Mesenchymal stem cell (in vitro differentiated cells and primary cell): Measurements from ENCODE around the gene KLHL29.
"Not testable (repeated sequence)": the region's sequence is repeated elsewhere in the genome, so short reads cannot be mapped to it uniquely, and the experiment has no call there.

Experiments used
- DNase-seq: peaks from one replicate; pipeline ENCODE4 v3.0.0-alpha.2; 2013
- H2AFZ ChIP-seq: one replicate; pipeline ENCODE4 v1.6.1; 2013; ENCODE audit warnings: low read depth, mild to moderate bottlenecking, control low read depth, inconsistent platforms, low read length, moderate library complexity
- H2AK5ac ChIP-seq: 2 replicates; pipeline ENCODE4 v1.6.1; 2013; ENCODE audit warnings: low read length, moderate library complexity, mild to moderate bottlenecking, inconsistent platforms; ENCODE audit not compliant: severe bottlenecking
- H2BK120ac ChIP-seq: one replicate; pipeline ENCODE4 v1.6.1; 2013; ENCODE audit warnings: low read depth, mild to moderate bottlenecking, inconsistent platforms, low read length, moderate library complexity
- H2BK12ac ChIP-seq, 2 experiments: one replicate each; pipeline ENCODE4 v1.6.1; 2013; ENCODE audit warnings: inconsistent platforms in 2 of 2, low read length in 2 of 2, mild to moderate bottlenecking in 2 of 2, moderate library complexity in 2 of 2, control low read depth in 1 of 2
- H2BK15ac ChIP-seq: one replicate; pipeline ENCODE4 v1.6.1; 2013; ENCODE audit warnings: mild to moderate bottlenecking, low read depth, inconsistent platforms; ENCODE audit not compliant: poor library complexity, severe bottlenecking
- H2BK5ac ChIP-seq: 2 replicates; pipeline ENCODE4 v1.6.1; 2013; ENCODE audit warnings: low read depth, mild to moderate bottlenecking, low read length, control low read depth, inconsistent platforms; ENCODE audit not compliant: poor library complexity, severe bottlenecking
- H3K14ac ChIP-seq, 2 experiments: one replicate each; pipeline ENCODE4 v1.6.1; 2013; ENCODE audit warnings: inconsistent platforms in 2 of 2, low read length in 2 of 2, control low read depth in 1 of 2, mild to moderate bottlenecking in 1 of 2, moderate library complexity in 1 of 2
- H3K18ac ChIP-seq, 2 experiments: one replicate each; pipeline ENCODE4 v1.6.1; 2013; ENCODE audit warnings: inconsistent platforms in 2 of 2, low read length in 2 of 2, control low read depth in 1 of 2, low read depth in 1 of 2, mild to moderate bottlenecking in 1 of 2
- H3K23ac ChIP-seq, 2 experiments: one replicate each; pipeline ENCODE4 v1.6.1; 2013; ENCODE audit warnings: inconsistent platforms in 2 of 2, low read length in 2 of 2, mild to moderate bottlenecking in 2 of 2, moderate library complexity in 2 of 2, control low read depth in 1 of 2
- H3K27ac ChIP-seq: 2 replicates; pipeline ENCODE4 v1.5.1; 2013; ENCODE audit warnings: mild to moderate bottlenecking, moderate library complexity, low read length, control low read depth, inconsistent platforms; ENCODE audit not compliant: poor library complexity, severe bottlenecking
- H3K27me3 ChIP-seq, 2 experiments: 2 replicates each; pipeline versions ENCODE4 v1.6.1 to v1.7.0; 2013; ENCODE audit warnings: low read length in 2 of 2, mild to moderate bottlenecking in 2 of 2, moderate library complexity in 2 of 2, control low read depth in 1 of 2, inconsistent platforms in 1 of 2; ENCODE audit not compliant: control insufficient read depth in 1 of 2, insufficient read depth in 1 of 2
- H3K36me3 ChIP-seq, 2 experiments: 2 replicates each; pipeline versions ENCODE4 v1.6.1 to v1.7.0; 2013; ENCODE audit warnings: low read length in 2 of 2, control low read depth in 1 of 2, inconsistent platforms in 1 of 2, low read depth in 1 of 2, mild to moderate bottlenecking in 1 of 2; ENCODE audit not compliant: insufficient read depth in 2 of 2, control insufficient read depth in 1 of 2
- H3K4ac ChIP-seq, 2 experiments: one replicate each; pipeline ENCODE4 v1.6.1; 2013; ENCODE audit warnings: inconsistent platforms in 2 of 2, low read length in 2 of 2, mild to moderate bottlenecking in 2 of 2, moderate library complexity in 2 of 2, control low read depth in 1 of 2, low read depth in 1 of 2
- H3K4me1 ChIP-seq: 2 replicates; pipeline ENCODE4 v1.6.1; 2013; ENCODE audit warnings: low read depth, low read length, control low read depth; ENCODE audit not compliant: control insufficient read depth, insufficient read depth
- H3K4me2 ChIP-seq: 2 replicates; pipeline ENCODE4 v1.6.1; 2013; ENCODE audit warnings: low read length, mild to moderate bottlenecking, inconsistent platforms; ENCODE audit not compliant: poor library complexity, severe bottlenecking
- H3K4me3 ChIP-seq, 2 experiments: 2 replicates each; pipeline versions ENCODE4 v1.5.1 to v1.7.0; 2013; ENCODE audit warnings: low read length in 2 of 2, mild to moderate bottlenecking in 2 of 2, control low read depth in 1 of 2, low read depth in 1 of 2; ENCODE audit not compliant: insufficient read depth in 1 of 2
- H3K79me1 ChIP-seq: replicated peaks from 2 replicates; pipeline ENCODE4 v1.6.1; 2013; ENCODE audit warnings: mild to moderate bottlenecking, control low read depth, low read length, inconsistent platforms; ENCODE audit not compliant: poor library complexity, severe bottlenecking
- H3K9ac ChIP-seq: 2 replicates; pipeline ENCODE4 v1.7.0; 2013; ENCODE audit warnings: mild to moderate bottlenecking, low read length, moderate library complexity
- H3K9me3 ChIP-seq: 2 replicates; pipeline ENCODE4 v1.7.0; 2013; ENCODE audit warnings: mild to moderate bottlenecking, low read length; ENCODE audit not compliant: control insufficient read depth
- H4K8ac ChIP-seq: one replicate; pipeline ENCODE4 v1.6.1; 2013; ENCODE audit warnings: inconsistent platforms, mild to moderate bottlenecking, low read length, moderate library complexity
- H4K91ac ChIP-seq: one replicate; pipeline ENCODE4 v1.6.1; 2013; ENCODE audit warnings: mild to moderate bottlenecking, low read length, inconsistent platforms
- WGBS: methylation state at CpG from one replicate; pipeline ENCODE4 v1.1.7; 2013; ENCODE audit warnings: mixed read lengths; 5-methylcytosine and 5-hydroxymethylcytosine counted together

KLHL29 gene

GRCh38 chr2:23391237-23391736, 6.3 kb downstream of the KLHL29 start:
- not testable (repeated sequence) for H2BK5ac ChIP-seq, H3K18ac ChIP-seq, H3K9ac ChIP-seq, H2BK120ac ChIP-seq, H2BK15ac ChIP-seq, H3K27ac ChIP-seq, H3K4me2 ChIP-seq, H3K36me3 ChIP-seq, H4K91ac ChIP-seq, H2AFZ ChIP-seq, H3K14ac ChIP-seq, H3K4ac ChIP-seq, H2AK5ac ChIP-seq, H3K27me3 ChIP-seq, H3K9me3 ChIP-seq, H3K23ac ChIP-seq, H4K8ac ChIP-seq, H3K4me1 ChIP-seq, H3K4me3 ChIP-seq, DNase-seq, H2BK12ac ChIP-seq
- H3K79me1 ChIP-seq: peaks cover 23% of the 10 kb centered on the region
- 97% methylated on average over 8 of the region's 10 CpGs for whole genome bisulfite sequencing

- no peak overlapping the region for H2BK120ac ChIP-seq
- no peaks in the 10 kb centered on the region for H3K27me3 ChIP-seq
- H3K14ac ChIP-seq: no peak overlapping the region
- H3K4ac ChIP-seq: no peak overlapping the region
- H2AK5ac ChIP-seq: no peak overlapping the region
- H3K9me3 ChIP-seq: no peaks in the 10 kb centered on the region
- H2BK5ac ChIP-seq: no peak overlapping the region
- no peak for DNase-seq
- no peaks in the 10 kb centered on the region for H3K36me3 ChIP-seq
- no peak overlapping the region for H2BK15ac ChIP-seq
- no peak overlapping the region for H3K18ac ChIP-seq
- peaks cover 29% of the 10 kb centered on the region for H3K79me1 ChIP-seq
- H4K8ac ChIP-seq: no peak overlapping the region
- 85% methylated on average over 5 of the region's 8 CpGs for WGBS
- no peak overlapping the region for H2AFZ ChIP-seq
- H3K4me2 ChIP-seq: no peak overlapping the region
- H4K91ac ChIP-seq: no peak overlapping the region
- no peak overlapping the region for H3K27ac ChIP-seq
- no peaks in the 10 kb centered on the region for H3K4me1 ChIP-seq
- no peak overlapping the region for H3K23ac ChIP-seq
- no peak overlapping the region for H3K9ac ChIP-seq
- no peak overlapping the region for H3K4me3 ChIP-seq
- no peak overlapping the region for H2BK12ac ChIP-seq
These were observed 8.7 kb downstream of the KLHL29 start for GRCh38 chr2:23393722-23394121.

- Histone ChIP-seq H2BK120ac (no peak overlapping the region), H3K27ac (no peak overlapping the region), H3K4me3 (no peak overlapping the region), H4K91ac (no peak overlapping the region), H2BK5ac (no peak overlapping the region), H3K4me2 (no peak overlapping the region), H3K4ac (no peak overlapping the region), H2AK5ac (no peak overlapping the region), H3K9me3 (no peaks in the 10 kb centered on the region), H3K23ac (no peak overlapping the region), H2AFZ (no peak overlapping the region), H2BK15ac (no peak overlapping the region), H3K27me3 (no peaks in the 10 kb centered on the region), H3K9ac (no peak overlapping the region), H3K36me3 (no peaks in the 10 kb centered on the region), H3K79me1 (peaks cover 29% of the 10 kb centered on the region), H3K14ac (no peak overlapping the region), H3K4me1 (no peaks in the 10 kb centered on the region), H4K8ac (no peak overlapping the region), H2BK12ac (no peak overlapping the region), H3K18ac (no peak overlapping the region)
- DNase-seq: no peak
- WGBS: 87% methylated on average over 4 of the region's 4 CpGs
These were observed 9.7 kb downstream of the KLHL29 start for GRCh38 chr2:23394700-23395099.

GRCh38 chr2:23397478-23397877, 12.5 kb downstream of the KLHL29 start:
- Histone ChIP-seq H2AK5ac (no peak overlapping the region), H3K4ac (no peak overlapping the region), H3K27me3 (no peaks in the 10 kb centered on the region), H4K91ac (no peak overlapping the region), H3K4me1 (peaks cover 2% of the 10 kb centered on the region), H3K9ac (no peak overlapping the region), H3K23ac (no peak overlapping the region), H3K27ac (no peak overlapping the region), H3K79me1 (peaks cover 46% of the 10 kb centered on the region), H2BK12ac (no peak overlapping the region), H2BK5ac (no peak overlapping the region), H2BK120ac (no peak overlapping the region), H2AFZ (no peak overlapping the region), H3K18ac (no peak overlapping the region), H3K4me3 (no peak overlapping the region), H3K4me2 (no peak overlapping the region), H4K8ac (no peak overlapping the region), H3K14ac (no peak overlapping the region), H2BK15ac (no peak overlapping the region), H3K36me3 (no peaks in the 10 kb centered on the region), H3K9me3 (no peaks in the 10 kb centered on the region)
- no peak for DNase-seq
- 80% methylated on average over 4 of the region's 4 CpGs for WGBS
